Measurements from ENCODE around the gene CPED1.

The CPED1 gene

DNA sequence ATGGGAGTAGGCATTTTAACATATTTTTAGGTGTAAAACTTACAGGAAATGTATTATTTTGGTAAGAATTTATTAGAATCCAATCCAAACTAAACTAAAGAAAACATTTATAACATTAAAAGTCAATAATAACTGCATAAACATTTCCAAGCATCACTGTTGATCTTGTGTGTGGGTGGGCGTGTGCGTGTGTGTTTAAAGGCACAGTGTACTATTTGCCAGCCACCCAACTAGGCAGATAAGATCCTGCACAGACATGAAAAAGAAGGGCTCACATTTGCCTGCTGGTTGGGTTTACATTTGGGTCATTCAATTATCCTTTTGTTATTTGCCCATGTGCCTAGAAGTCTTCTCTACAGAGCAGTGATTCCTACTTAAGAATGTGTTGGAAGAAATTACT lies 309.3 kb downstream of the CPED1 start:
- no peaks in the 10 kb centered on the region for H3K36me3 ChIP-seq (ENCODE audit: insufficient read depth, low read length)
- H3K9ac ChIP-seq (ENCODE audit: insufficient read length), result no peak overlapping the region
- no peak overlapping the region for H3K27ac ChIP-seq
- no peak for DNase-seq (ENCODE audit: low read depth, low spot score)
- TF ChIP-seq POLR2AphosphoS5 (IDR thresholded peaks at IDR 0.05; ENCODE audit: borderline replicate concordance, low read depth, low read length), result no peak
- no peak for TF ChIP-seq EZH2 (IDR thresholded peaks at IDR 0.05)
- no peak for TF ChIP-seq FOXP2 (optimal IDR thresholded peaks at IDR 0.05; ENCODE audit: control extremely low read depth, extremely low read length, insufficient read depth)
- 0 out of 2 replicates have a peak overlapping the region, but pooled peaks have one; percentile 30 for H3K4me3 ChIP-seq
- H3K9me3 ChIP-seq (ENCODE audit: low read depth, low read length), result no peaks in the 10 kb centered on the region

DNA sequence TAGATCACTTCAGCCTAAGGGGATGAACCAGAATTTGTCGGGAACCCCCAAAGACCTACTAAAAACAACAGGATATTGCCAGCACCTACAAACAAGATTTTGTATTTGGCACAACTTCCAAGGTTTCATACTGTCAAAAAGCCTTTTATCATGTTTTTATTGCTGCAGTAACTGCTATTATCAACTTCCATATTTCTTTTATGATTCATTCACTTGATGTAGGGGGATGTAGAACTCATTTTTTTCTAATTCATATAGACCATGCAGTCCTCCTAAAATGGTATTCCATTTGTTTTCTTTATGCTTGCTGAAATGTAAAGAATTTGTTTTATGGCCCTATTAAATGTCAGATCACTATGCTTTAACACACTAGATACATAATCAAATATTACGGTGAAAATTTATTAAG lies 310.3 kb downstream of the CPED1 start:
- Histone ChIP-seq H3K9me3 (ENCODE audit: low read depth, low read length) (no peaks in the 10 kb centered on the region), H3K27ac (0 out of 2 replicates have a peak overlapping the region, but pooled peaks have one; percentile 0), H3K36me3 (ENCODE audit: insufficient read depth, low read length) (no peaks in the 10 kb centered on the region), H3K9ac (ENCODE audit: insufficient read length) (no peak overlapping the region), H3K4me3 (peak overlapping the region; percentile 30; the same call in 1 of the 2 replicates)
- no peak for DNase-seq (ENCODE audit: low read depth, low spot score)
- TF ChIP-seq FOXP2 (optimal IDR thresholded peaks at IDR 0.05; ENCODE audit: control extremely low read depth, extremely low read length, insufficient read depth), result no peak
- no peak; the same call in 1 of the 2 replicates for TF ChIP-seq POLR2AphosphoS5 (IDR thresholded peaks at IDR 0.05; ENCODE audit: borderline replicate concordance, low read depth, low read length)
- TF ChIP-seq EZH2 (IDR thresholded peaks at IDR 0.05), result no peak

GRCh38 chr7:121300685-121301420 lies 312.3 kb downstream of the CPED1 start:
- no peak overlapping the region for H3K4me3 ChIP-seq
- TF ChIP-seq POLR2AphosphoS5 (IDR thresholded peaks at IDR 0.05; ENCODE audit: borderline replicate concordance, low read depth, low read length) (no peak), FOXP2 (optimal IDR thresholded peaks at IDR 0.05; ENCODE audit: control extremely low read depth, extremely low read length, insufficient read depth) (no peak), EZH2 (IDR thresholded peaks at IDR 0.05) (no peak)
- H3K9me3 ChIP-seq (ENCODE audit: low read depth, low read length), result no peaks in the 10 kb centered on the region
- no peak overlapping the region for H3K27ac ChIP-seq
- DNase-seq (ENCODE audit: low read depth, low spot score), result no peak
- H3K36me3 ChIP-seq (ENCODE audit: insufficient read depth, low read length), result no peaks in the 10 kb centered on the region
- H3K9ac ChIP-seq (ENCODE audit: insufficient read length), result no peak overlapping the region

- TF ChIP-seq FOXP2 (optimal IDR thresholded peaks at IDR 0.05; ENCODE audit: control extremely low read depth, extremely low read length, insufficient read depth), result no peak
- no peak for TF ChIP-seq POLR2AphosphoS5 (IDR thresholded peaks at IDR 0.05; ENCODE audit: borderline replicate concordance, low read depth, low read length)
- no peak for DNase-seq (ENCODE audit: low read depth, low spot score)
- no peak overlapping the region for H3K9ac ChIP-seq (ENCODE audit: insufficient read length)
- no peaks in the 10 kb centered on the region for H3K9me3 ChIP-seq (ENCODE audit: low read depth, low read length)
- H3K27ac ChIP-seq, result no peak overlapping the region
- no peaks in the 10 kb centered on the region for H3K36me3 ChIP-seq (ENCODE audit: insufficient read depth, low read length)
- H3K4me3 ChIP-seq, result no peak overlapping the region
Observed at GRCh38 chr7:121301446-121302213, 313.1 kb downstream of the CPED1 start.

DNA sequence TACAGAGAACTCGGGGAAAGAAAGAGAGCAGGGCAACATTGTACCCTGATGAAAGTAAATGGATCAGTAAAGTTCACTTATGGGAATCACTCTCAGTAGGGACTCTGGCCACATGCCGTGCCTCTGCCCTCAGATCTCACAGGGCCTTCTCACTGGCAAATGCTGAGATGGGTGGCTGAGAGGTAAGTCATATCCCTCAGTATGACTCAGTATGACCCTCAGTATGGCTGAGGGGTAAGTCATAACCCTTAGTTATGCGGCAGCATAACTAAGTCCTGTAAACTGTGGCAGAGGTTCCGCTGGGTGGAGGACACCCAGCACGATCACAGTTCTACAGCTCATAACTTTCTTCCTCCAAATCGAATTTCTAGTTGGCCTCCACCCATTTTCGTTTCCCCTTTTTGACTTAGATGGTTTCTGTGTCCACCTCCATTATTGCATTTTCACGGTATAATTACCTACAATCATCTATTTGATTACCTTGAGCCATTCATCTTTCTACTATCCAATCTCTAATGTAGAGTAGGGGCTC lies 313.8 kb downstream of the CPED1 start:
- TF ChIP-seq POLR2AphosphoS5 (IDR thresholded peaks at IDR 0.05; ENCODE audit: borderline replicate concordance, low read depth, low read length), result no peak
- no peak for TF ChIP-seq EZH2 (IDR thresholded peaks at IDR 0.05)
- no peak for TF ChIP-seq FOXP2 (optimal IDR thresholded peaks at IDR 0.05; ENCODE audit: control extremely low read depth, extremely low read length, insufficient read depth)
- Histone ChIP-seq H3K36me3 (ENCODE audit: insufficient read depth, low read length) (no peaks in the 10 kb centered on the region), H3K9me3 (ENCODE audit: low read depth, low read length) (no peaks in the 10 kb centered on the region), H3K9ac (ENCODE audit: insufficient read length) (no peak overlapping the region), H3K27ac (no peak overlapping the region), H3K4me3 (no peak overlapping the region)
- DNase-seq (ENCODE audit: low read depth, low spot score), result no peak

DNA sequence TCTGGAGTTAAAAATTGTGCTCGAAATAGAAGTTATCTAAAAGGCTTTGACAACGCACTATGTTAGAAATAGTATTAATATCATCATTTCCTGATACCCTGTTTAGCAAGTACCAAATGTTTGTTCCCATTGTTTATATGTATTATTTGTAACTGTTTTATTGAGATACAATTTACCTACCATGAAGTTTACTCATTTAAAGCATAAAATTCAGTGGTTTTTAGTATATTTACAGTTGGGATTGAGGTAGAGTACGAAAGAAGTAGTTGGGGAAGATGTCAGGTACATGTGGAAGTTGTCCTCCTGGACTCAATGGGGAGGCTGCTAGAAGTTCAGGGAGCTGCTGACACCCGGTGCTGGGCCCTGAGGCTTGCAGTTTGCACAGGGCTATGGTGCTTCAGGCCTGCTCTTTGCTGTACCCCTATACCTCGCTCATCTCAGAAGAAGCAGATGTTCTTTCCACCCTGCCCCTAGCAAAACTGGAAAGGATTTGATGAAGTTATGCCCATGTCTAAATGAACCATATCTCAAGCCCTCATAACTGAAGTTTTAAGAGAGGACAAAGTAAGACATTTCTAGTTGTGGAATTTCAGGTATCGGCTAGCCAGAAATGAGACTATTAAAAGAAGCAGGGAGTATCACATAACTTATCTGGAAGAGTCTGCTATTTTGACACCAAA lies 315.1 kb downstream of the CPED1 start:
- TF ChIP-seq FOXP2 (optimal IDR thresholded peaks at IDR 0.05; ENCODE audit: control extremely low read depth, extremely low read length, insufficient read depth) (no peak), EZH2 (IDR thresholded peaks at IDR 0.05) (no peak), POLR2AphosphoS5 (IDR thresholded peaks at IDR 0.05; ENCODE audit: borderline replicate concordance, low read depth, low read length) (no peak)
- H3K27ac ChIP-seq, result no peak overlapping the region
- no peaks in the 10 kb centered on the region for H3K36me3 ChIP-seq (ENCODE audit: insufficient read depth, low read length)
- no peaks in the 10 kb centered on the region for H3K9me3 ChIP-seq (ENCODE audit: low read depth, low read length)
- DNase-seq (ENCODE audit: low read depth, low spot score), result no peak
- H3K4me3 ChIP-seq, result peak overlapping the region; percentile 54
- H3K9ac ChIP-seq (ENCODE audit: insufficient read length), result no peak overlapping the region

GRCh38 chr7:121304102-121304658 lies 315.7 kb downstream of the CPED1 start:
- Histone ChIP-seq H3K36me3 (ENCODE audit: insufficient read depth, low read length) (no peaks in the 10 kb centered on the region), H3K9ac (ENCODE audit: insufficient read length) (no peak overlapping the region), H3K4me3 (peak overlapping the region; percentile 54), H3K9me3 (ENCODE audit: low read depth, low read length) (no peaks in the 10 kb centered on the region), H3K27ac (peak overlapping the region; percentile 65; the same call in 1 of the 2 replicates)
- no peak for DNase-seq (ENCODE audit: low read depth, low spot score)
- no peak for TF ChIP-seq EZH2 (IDR thresholded peaks at IDR 0.05)
- TF ChIP-seq POLR2AphosphoS5 (IDR thresholded peaks at IDR 0.05; ENCODE audit: borderline replicate concordance, low read depth, low read length), result no peak
- TF ChIP-seq FOXP2 (optimal IDR thresholded peaks at IDR 0.05; ENCODE audit: control extremely low read depth, extremely low read length, insufficient read depth), result peak; percentile 75
